ENCODE results near the gene DCAF4. TPM values are rescaled to one million over a fixed set of nuclear protein-coding genes. Genes with fewer than 3 reads are reported as not detected.
A peak's percentile ranks its signal among the peaks of the same experiment; 100 is the strongest.

DCAF4 gene
- 10 to 100 TPM; 19.8 to 49.5 (median 36.1) TPM for total RNA-seq

GRCh38 chr14:72926292-72927028 lies at the start of gene DCAF4:
Gene DCAF4, plus strand, starts transcription at chr14:72926464. Its CDS starts 11,515 bp downstream, at chr14:72937979.
- Histone ChIP-seq H3K4me1 (no peaks in the 10 kb centered on the region), H3K36me3 (no peaks in the 10 kb centered on the region), H3K27ac (peak within 1 kb of the TSS; percentile 65 to 69), H3K9me3 (no peaks in the 10 kb centered on the region), H3K27me3 (no peaks in the 10 kb centered on the region), H3K4me3 (peak within 1 kb of the TSS; percentile 71 to 82 (median 82))
- TF ChIP-seq POLR2AphosphoS5 (IDR thresholded peaks at IDR 0.05) (peak in 2 of 3 donors; percentile 38 to 52), POLR2A (IDR thresholded peaks at IDR 0.05) (no peak), CTCF (IDR thresholded peaks at IDR 0.05) (no peak)
- intact Hi-C loops (cut with DNase I; ENCODE audit: low total_unique reads), result no loop called here
- DNase-seq (ENCODE audit: low spot score in 2 of 2), result peak; percentile 93 to 96

GRCh38 chr14:72876710-72877063 lies 49.6 kb upstream of the DCAF4 start:
- H3K36me3 ChIP-seq, result no peaks in the 10 kb centered on the region
- intact Hi-C loops (cut with DNase I; ENCODE audit: low total_unique reads), result no loop called here
- H3K4me3 ChIP-seq, result no peak overlapping the region
- no peak overlapping the region for H3K27ac ChIP-seq
- TF ChIP-seq POLR2AphosphoS5 (IDR thresholded peaks at IDR 0.05), result no peak
- peaks cover 0 to 5% of the 10 kb centered on the region in 2 donors for H3K9me3 ChIP-seq
- H3K4me1 ChIP-seq, result no peaks in the 10 kb centered on the region
- DNase-seq (ENCODE audit: low spot score in 2 of 2), result no peak
- H3K27me3 ChIP-seq, result no peaks in the 10 kb centered on the region

GRCh38 chr14:72878746-72879145 lies 47.5 kb upstream of the DCAF4 start:
- Histone ChIP-seq H3K4me3 (no peak overlapping the region), H3K4me1 (no peaks in the 10 kb centered on the region), H3K27ac (no peak overlapping the region), H3K9me3 (no peaks in the 10 kb centered on the region), H3K27me3 (no peaks in the 10 kb centered on the region), H3K36me3 (no peaks in the 10 kb centered on the region)
- no peak for TF ChIP-seq CTCF (IDR thresholded peaks at IDR 0.05)
- no peak for TF ChIP-seq POLR2A (IDR thresholded peaks at IDR 0.05)
- no peak for TF ChIP-seq POLR2AphosphoS5 (IDR thresholded peaks at IDR 0.05)
- DNase-seq (ENCODE audit: low spot score in 2 of 2), result no peak
- intact Hi-C loops (cut with DNase I; ENCODE audit: low total_unique reads), result no loop called here

GRCh38 chr14:72879431-72879830 lies 46.8 kb upstream of the DCAF4 start:
- Histone ChIP-seq H3K36me3 (no peaks in the 10 kb centered on the region), H3K4me1 (no peaks in the 10 kb centered on the region), H3K27ac (no peak overlapping the region), H3K27me3 (no peaks in the 10 kb centered on the region), H3K4me3 (no peak overlapping the region), H3K9me3 (no peaks in the 10 kb centered on the region)
- no peak for TF ChIP-seq POLR2A (IDR thresholded peaks at IDR 0.05)
- no peak for TF ChIP-seq CTCF (IDR thresholded peaks at IDR 0.05)
- TF ChIP-seq POLR2AphosphoS5 (IDR thresholded peaks at IDR 0.05), result no peak
- no peak for DNase-seq (ENCODE audit: low spot score in 2 of 2)
- intact Hi-C loops (cut with DNase I; ENCODE audit: low total_unique reads), result no loop called here

- no peaks in the 10 kb centered on the region for H3K36me3 ChIP-seq
- no peak overlapping the region for H3K4me3 ChIP-seq
- no peak for DNase-seq (ENCODE audit: low spot score in 2 of 2)
- no peaks in the 10 kb centered on the region for H3K4me1 ChIP-seq
- H3K9me3 ChIP-seq, result no peaks in the 10 kb centered on the region
- H3K27me3 ChIP-seq, result no peaks in the 10 kb centered on the region
- no peak overlapping the region for H3K27ac ChIP-seq
- TF ChIP-seq POLR2A (IDR thresholded peaks at IDR 0.05) (no peak), POLR2AphosphoS5 (IDR thresholded peaks at IDR 0.05) (no peak)
- intact Hi-C loops (cut with DNase I; ENCODE audit: low total_unique reads), result no loop called here
Observed at GRCh38 chr14:72880164-72880563, 46.1 kb upstream of the DCAF4 start.

- Histone ChIP-seq H3K27me3 (no peaks in the 10 kb centered on the region), H3K4me3 (no peak overlapping the region), H3K36me3 (no peaks in the 10 kb centered on the region), H3K4me1 (no peaks in the 10 kb centered on the region), H3K9me3 (no peaks in the 10 kb centered on the region), H3K27ac (no peak overlapping the region)
- no peak for DNase-seq (ENCODE audit: low spot score in 2 of 2)
- TF ChIP-seq POLR2AphosphoS5 (IDR thresholded peaks at IDR 0.05), result no peak
- no peak for TF ChIP-seq POLR2A (IDR thresholded peaks at IDR 0.05)
- TF ChIP-seq CTCF (IDR thresholded peaks at IDR 0.05), result no peak
- intact Hi-C loops (cut with DNase I; ENCODE audit: low total_unique reads), result no loop called here
Observed at GRCh38 chr14:72880820-72881219, 45.4 kb upstream of the DCAF4 start.

Measured in breast epithelium (tissue), 4 donors.